HepG2 (cell line): ENCODE measurements around the gene STIP1. TPM values are rescaled to one million over a fixed set of nuclear protein-coding genes. Genes with fewer than 3 reads are reported as not detected.

Experiments used
- BRD4 ChIP-seq: sonication (generic); formaldehyde crosslinking; IDR thresholded peaks from 2 replicates; pipeline ENCODE4 v1.4.0; 2020; ENCODE audit warnings: missing genetic modification reagents
- GABPB1 ChIP-seq: IDR thresholded peaks from 2 replicates; pipeline ENCODE4 v1.6.1; 2016; ENCODE audit warnings: mild to moderate bottlenecking, missing genetic modification reagents, moderate library complexity, missing compliant biosample characterization
- KDM2A ChIP-seq: sonication (generic); formaldehyde crosslinking; IDR thresholded peaks from 2 replicates; pipeline ENCODE4 v1.4.0; 2020; ENCODE audit warnings: low read depth, missing genetic modification reagents, borderline replicate concordance
- TAF1 ChIP-seq: sonication (generic); formaldehyde crosslinking; IDR thresholded peaks from 2 replicates; pipeline ENCODE4 v1.4.0; 2020; ENCODE audit warnings: missing genetic modification reagents
- WIZ ChIP-seq: sonication (generic); formaldehyde crosslinking; IDR thresholded peaks from 2 replicates; pipeline ENCODE4 v1.5.1; 2020; ENCODE audit warnings: mild to moderate bottlenecking, missing genetic modification reagents
- ZNF33A ChIP-seq: sonication (generic); formaldehyde crosslinking; IDR thresholded peaks from 2 replicates; pipeline ENCODE4 v1.5.1; 2020; ENCODE audit warnings: missing genetic modification reagents, mild to moderate bottlenecking, moderate library complexity, borderline replicate concordance
- ZNF382 ChIP-seq: sonication (generic); formaldehyde crosslinking; IDR thresholded peaks from 2 replicates; pipeline ENCODE4 v1.5.0; 2020; ENCODE audit warnings: missing genetic modification reagents, mild to moderate bottlenecking, borderline replicate concordance
- ZNF460 ChIP-seq: sonication (generic); formaldehyde crosslinking; IDR thresholded peaks from 2 replicates; pipeline ENCODE4 v1.5.1; 2020; ENCODE audit warnings: missing genetic modification reagents, mild to moderate bottlenecking, borderline replicate concordance
- ZNF563 ChIP-seq: sonication (generic); formaldehyde crosslinking; IDR thresholded peaks from 2 replicates; pipeline ENCODE4 v1.8.0; 2022; ENCODE audit warnings: mild to moderate bottlenecking, moderate library complexity, missing genetic modification reagents
- ZNF577 ChIP-seq: sonication (generic); formaldehyde crosslinking; IDR thresholded peaks from 2 replicates; pipeline ENCODE4 v1.4.0; 2020; ENCODE audit warnings: mild to moderate bottlenecking, low read depth, missing genetic modification reagents, borderline replicate concordance
- ZNF878 ChIP-seq: sonication (generic); formaldehyde crosslinking; IDR thresholded peaks from 2 replicates; pipeline ENCODE4 v1.8.1; 2023; ENCODE audit warnings: mild to moderate bottlenecking, missing genetic modification reagents, moderate library complexity
- polyA plus RNA-seq, 8 experiments: library from polyadenylated mRNA; depleted of rRNA in 3 of 8; stranded (reverse) in 7 of 8; unstranded in 1 of 8; fragments of >200 nt; fragmentation: Illumina TruSeq in 4 of 8; extraction: Trizol in 4 of 8; gene quantifications; 2 replicates each; pipeline versions ENCODE4 v1.2.1 to v1.2.3, GENCODE V29; 2011 to 2016; ENCODE audit warnings: low read depth in 4 of 8, missing spikeins in 1 of 8, mixed read lengths in 1 of 8; ENCODE audit not compliant: insufficient read depth in 1 of 8
- total RNA-seq, 5 experiments: library from RNA; depleted of rRNA; stranded (reverse); fragments of >200 nt; fragmentation: Illumina TruSeq; extraction: Trizol; gene quantifications; 2 replicates each; pipeline ENCODE4 v1.2.3, GENCODE V29; 2016; ENCODE audit warnings: low read depth in 1 of 5
- TF ChIP-seq, protein P1 (sequence below): sonication (generic); formaldehyde crosslinking; IDR thresholded peaks from 2 replicates; pipeline ENCODE4 v1.4.0; 2020; ENCODE audit warnings: missing genetic modification reagents
- TF ChIP-seq, protein P2 (sequence below): sonication (generic); formaldehyde crosslinking; IDR thresholded peaks from 2 replicates; pipeline ENCODE4 v1.5.0; 2020; ENCODE audit warnings: missing genetic modification reagents
- TF ChIP-seq, protein P3 (sequence below): sonication (generic); formaldehyde crosslinking; IDR thresholded peaks from 2 replicates; pipeline ENCODE4 v1.8.1; 2023; ENCODE audit warnings: mild to moderate bottlenecking, missing genetic modification reagents
- TF ChIP-seq, protein P4 (sequence below): sonication (generic); formaldehyde crosslinking; IDR thresholded peaks from 2 replicates; pipeline ENCODE4 v1.8.0; 2022; ENCODE audit warnings: mild to moderate bottlenecking, missing genetic modification reagents
- TF ChIP-seq, protein P5 (sequence below): sonication (generic); formaldehyde crosslinking; IDR thresholded peaks from 2 replicates; pipeline ENCODE4 v1.4.0; 2020; ENCODE audit warnings: mild to moderate bottlenecking, missing genetic modification reagents, borderline replicate concordance
- TF ChIP-seq, protein P6 (sequence below): sonication (generic); formaldehyde crosslinking; IDR thresholded peaks from 2 replicates; pipeline ENCODE4; 2020; ENCODE audit warnings: missing genetic modification reagents, mild to moderate bottlenecking, borderline replicate concordance

The STIP1 gene
- total and polyA plus RNA-seq, 2 of the 13 experiments (the other 11 are each of a cell fraction or from before 2014, with no cell fraction given) = 81.1 to 217 TPM

DNA sequence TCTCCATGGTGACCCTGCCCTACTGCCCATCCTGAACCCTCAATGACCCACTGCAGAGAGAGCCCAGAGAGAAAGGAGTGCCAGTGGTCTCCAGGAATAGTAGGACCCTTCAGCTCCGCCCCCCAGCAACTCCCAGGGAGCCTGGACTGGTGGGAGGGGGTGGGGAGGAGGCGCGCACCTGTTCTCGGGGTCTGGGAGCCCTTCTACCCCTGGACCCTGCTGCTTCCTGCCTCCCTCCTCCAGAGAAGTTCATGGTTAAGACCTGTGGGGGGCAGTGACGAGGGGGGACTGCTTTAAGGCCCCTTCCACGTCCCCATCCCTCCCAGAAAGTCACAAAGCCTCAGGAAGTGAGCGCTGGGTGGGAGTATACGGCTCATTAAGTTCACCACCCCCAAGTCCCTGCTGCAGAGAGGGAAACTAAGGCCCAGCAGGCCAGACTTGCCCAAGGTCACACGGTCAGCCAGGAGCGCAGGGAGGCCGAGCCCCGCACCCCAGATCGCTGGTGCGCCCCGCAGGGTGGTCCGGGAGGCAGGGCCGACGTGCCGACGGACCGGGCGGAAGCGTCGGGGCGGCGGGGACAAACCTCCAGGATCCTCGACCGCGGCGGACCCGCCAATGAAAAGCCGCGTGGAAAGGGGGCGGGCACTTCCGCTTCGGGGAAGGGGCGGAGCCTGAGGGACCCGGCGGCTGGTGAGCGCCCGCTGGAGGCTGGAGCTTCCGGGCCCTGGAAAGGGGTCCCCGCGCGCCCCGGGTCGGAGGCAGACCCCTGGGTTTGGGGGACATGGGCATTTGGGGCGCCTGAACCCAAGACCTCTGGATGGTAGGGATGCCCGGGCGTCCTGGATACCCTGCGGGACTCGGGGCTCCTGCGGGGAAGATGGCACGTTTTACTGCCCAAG is 39.9 kb downstream of the STIP1 start, which contains the start of the genes NUDT22 and TRPT1 (continued):
- TF ChIP-seq ZNF33A (CRISPR knock-in tag) (peak; percentile 87; the same call in 1 of the 2 replicates), KDM2A (CRISPR knock-in tag) (peak; percentile 84; the same call in 1 of the 2 replicates), ZNF563 (CRISPR knock-in tag) (peak; percentile 56; the same call in 1 of the 2 replicates), GABPB1 (CRISPR knock-in tag) (peak; percentile 96), ZNF577 (CRISPR knock-in tag) (no peak), ZNF382 (CRISPR knock-in tag) (no peak), TAF1 (CRISPR knock-in tag) (peak; percentile 80; the same call in 1 of the 2 replicates), BRD4 (no peak), ZNF460 (no peak), ZNF878 (CRISPR knock-in tag) (no peak), WIZ (peak; percentile 28; the same call in 1 of the 2 replicates)
- TF ChIP-seq, protein P1, sequence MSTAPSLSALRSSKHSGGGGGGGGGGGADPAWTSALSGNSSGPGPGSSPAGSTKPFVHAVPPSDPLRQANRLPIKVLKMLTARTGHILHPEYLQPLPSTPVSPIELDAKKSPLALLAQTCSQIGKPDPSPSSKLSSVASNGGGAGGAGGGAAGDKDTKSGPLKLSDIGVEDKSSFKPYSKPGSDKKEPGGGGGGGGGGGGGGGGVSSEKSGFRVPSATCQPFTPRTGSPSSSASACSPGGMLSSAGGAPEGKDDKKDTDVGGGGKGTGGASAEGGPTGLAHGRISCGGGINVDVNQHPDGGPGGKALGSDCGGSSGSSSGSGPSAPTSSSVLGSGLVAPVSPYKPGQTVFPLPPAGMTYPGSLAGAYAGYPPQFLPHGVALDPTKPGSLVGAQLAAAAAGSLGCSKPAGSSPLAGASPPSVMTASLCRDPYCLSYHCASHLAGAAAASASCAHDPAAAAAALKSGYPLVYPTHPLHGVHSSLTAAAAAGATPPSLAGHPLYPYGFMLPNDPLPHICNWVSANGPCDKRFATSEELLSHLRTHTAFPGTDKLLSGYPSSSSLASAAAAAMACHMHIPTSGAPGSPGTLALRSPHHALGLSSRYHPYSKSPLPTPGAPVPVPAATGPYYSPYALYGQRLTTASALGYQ = 0 out of 2 replicates have a peak, but pooled peaks have one; percentile 25
- TF ChIP-seq, protein P2, sequence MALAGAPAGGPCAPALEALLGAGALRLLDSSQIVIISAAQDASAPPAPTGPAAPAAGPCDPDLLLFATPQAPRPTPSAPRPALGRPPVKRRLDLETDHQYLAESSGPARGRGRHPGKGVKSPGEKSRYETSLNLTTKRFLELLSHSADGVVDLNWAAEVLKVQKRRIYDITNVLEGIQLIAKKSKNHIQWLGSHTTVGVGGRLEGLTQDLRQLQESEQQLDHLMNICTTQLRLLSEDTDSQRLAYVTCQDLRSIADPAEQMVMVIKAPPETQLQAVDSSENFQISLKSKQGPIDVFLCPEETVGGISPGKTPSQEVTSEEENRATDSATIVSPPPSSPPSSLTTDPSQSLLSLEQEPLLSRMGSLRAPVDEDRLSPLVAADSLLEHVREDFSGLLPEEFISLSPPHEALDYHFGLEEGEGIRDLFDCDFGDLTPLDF = peak; percentile 48; the same call in 1 of the 2 replicates
- TF ChIP-seq, protein P3, sequence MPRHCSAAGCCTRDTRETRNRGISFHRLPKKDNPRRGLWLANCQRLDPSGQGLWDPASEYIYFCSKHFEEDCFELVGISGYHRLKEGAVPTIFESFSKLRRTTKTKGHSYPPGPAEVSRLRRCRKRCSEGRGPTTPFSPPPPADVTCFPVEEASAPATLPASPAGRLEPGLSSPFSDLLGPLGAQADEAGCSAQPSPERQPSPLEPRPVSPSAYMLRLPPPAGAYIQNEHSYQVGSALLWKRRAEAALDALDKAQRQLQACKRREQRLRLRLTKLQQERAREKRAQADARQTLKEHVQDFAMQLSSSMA (CRISPR knock-in tag) = peak; percentile 77
- TF ChIP-seq, protein P4, sequence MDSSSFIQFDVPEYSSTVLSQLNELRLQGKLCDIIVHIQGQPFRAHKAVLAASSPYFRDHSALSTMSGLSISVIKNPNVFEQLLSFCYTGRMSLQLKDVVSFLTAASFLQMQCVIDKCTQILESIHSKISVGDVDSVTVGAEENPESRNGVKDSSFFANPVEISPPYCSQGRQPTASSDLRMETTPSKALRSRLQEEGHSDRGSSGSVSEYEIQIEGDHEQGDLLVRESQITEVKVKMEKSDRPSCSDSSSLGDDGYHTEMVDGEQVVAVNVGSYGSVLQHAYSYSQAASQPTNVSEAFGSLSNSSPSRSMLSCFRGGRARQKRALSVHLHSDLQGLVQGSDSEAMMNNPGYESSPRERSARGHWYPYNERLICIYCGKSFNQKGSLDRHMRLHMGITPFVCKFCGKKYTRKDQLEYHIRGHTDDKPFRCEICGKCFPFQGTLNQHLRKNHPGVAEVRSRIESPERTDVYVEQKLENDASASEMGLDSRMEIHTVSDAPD (CRISPR knock-in tag) = no peak
- TF ChIP-seq, protein P5, sequence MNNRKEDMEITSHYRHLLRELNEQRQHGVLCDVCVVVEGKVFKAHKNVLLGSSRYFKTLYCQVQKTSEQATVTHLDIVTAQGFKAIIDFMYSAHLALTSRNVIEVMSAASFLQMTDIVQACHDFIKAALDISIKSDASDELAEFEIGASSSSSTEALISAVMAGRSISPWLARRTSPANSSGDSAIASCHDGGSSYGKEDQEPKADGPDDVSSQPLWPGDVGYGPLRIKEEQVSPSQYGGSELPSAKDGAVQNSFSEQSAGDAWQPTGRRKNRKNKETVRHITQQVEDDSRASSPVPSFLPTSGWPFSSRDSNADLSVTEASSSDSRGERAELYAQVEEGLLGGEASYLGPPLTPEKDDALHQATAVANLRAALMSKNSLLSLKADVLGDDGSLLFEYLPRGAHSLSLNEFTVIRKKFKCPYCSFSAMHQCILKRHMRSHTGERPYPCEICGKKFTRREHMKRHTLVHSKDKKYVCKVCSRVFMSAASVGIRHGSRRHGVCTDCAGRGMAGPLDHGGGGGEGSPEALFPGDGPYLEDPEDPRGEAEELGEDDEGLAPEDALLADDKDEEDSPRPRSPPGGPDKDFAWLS = 0 out of 2 replicates have a peak, but pooled peaks have one; percentile 68
- TF ChIP-seq, protein P6, sequence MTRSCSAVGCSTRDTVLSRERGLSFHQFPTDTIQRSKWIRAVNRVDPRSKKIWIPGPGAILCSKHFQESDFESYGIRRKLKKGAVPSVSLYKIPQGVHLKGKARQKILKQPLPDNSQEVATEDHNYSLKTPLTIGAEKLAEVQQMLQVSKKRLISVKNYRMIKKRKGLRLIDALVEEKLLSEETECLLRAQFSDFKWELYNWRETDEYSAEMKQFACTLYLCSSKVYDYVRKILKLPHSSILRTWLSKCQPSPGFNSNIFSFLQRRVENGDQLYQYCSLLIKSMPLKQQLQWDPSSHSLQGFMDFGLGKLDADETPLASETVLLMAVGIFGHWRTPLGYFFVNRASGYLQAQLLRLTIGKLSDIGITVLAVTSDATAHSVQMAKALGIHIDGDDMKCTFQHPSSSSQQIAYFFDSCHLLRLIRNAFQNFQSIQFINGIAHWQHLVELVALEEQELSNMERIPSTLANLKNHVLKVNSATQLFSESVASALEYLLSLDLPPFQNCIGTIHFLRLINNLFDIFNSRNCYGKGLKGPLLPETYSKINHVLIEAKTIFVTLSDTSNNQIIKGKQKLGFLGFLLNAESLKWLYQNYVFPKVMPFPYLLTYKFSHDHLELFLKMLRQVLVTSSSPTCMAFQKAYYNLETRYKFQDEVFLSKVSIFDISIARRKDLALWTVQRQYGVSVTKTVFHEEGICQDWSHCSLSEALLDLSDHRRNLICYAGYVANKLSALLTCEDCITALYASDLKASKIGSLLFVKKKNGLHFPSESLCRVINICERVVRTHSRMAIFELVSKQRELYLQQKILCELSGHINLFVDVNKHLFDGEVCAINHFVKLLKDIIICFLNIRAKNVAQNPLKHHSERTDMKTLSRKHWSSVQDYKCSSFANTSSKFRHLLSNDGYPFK (CRISPR knock-in tag) = peak; percentile 66; the same call in 1 of the 2 replicates
